Measurements from ENCODE around the gene LHFPL2.

GRCh38 chr5:78638423-78638822 lies 10.1 kb downstream of the LHFPL2 start:
- TF ChIP-seq SUZ12 (IDR thresholded peaks at IDR 0.05) = no peak
- TF ChIP-seq ARNT (IDR thresholded peaks at IDR 0.05) = no peak
- TF ChIP-seq SP1 (IDR thresholded peaks at IDR 0.05) = no peak
- TF ChIP-seq ELF4 (IDR thresholded peaks at IDR 0.05) = no peak
- no peak for TF ChIP-seq FOXM1 (IDR thresholded peaks at IDR 0.05; ENCODE audit: borderline replicate concordance)
- no peak for TF ChIP-seq ZNF384 (IDR thresholded peaks at IDR 0.05)
- TF ChIP-seq PKNOX1 (IDR thresholded peaks at IDR 0.05) = peak; percentile 52
- TF ChIP-seq TARDBP (IDR thresholded peaks at IDR 0.05) = no peak
- no peak for TF ChIP-seq FOXK2 (IDR thresholded peaks at IDR 0.05)
- TF ChIP-seq HDGF (IDR thresholded peaks at IDR 0.05; ENCODE audit: borderline replicate concordance) = no peak
- no peak for TF ChIP-seq FOXA1 (IDR thresholded peaks at IDR 0.05)
- TF ChIP-seq LEF1 (IDR thresholded peaks at IDR 0.05; ENCODE audit: borderline replicate concordance) = no peak
- TF ChIP-seq CTBP1 (IDR thresholded peaks at IDR 0.05; ENCODE audit: borderline replicate concordance) = no peak
